Measurements from ENCODE around the gene ID1.

GRCh38 chr20:31568773-31569162 lies 36.3 kb upstream of the ID1 start:
- TF ChIP-seq, protein P1, sequence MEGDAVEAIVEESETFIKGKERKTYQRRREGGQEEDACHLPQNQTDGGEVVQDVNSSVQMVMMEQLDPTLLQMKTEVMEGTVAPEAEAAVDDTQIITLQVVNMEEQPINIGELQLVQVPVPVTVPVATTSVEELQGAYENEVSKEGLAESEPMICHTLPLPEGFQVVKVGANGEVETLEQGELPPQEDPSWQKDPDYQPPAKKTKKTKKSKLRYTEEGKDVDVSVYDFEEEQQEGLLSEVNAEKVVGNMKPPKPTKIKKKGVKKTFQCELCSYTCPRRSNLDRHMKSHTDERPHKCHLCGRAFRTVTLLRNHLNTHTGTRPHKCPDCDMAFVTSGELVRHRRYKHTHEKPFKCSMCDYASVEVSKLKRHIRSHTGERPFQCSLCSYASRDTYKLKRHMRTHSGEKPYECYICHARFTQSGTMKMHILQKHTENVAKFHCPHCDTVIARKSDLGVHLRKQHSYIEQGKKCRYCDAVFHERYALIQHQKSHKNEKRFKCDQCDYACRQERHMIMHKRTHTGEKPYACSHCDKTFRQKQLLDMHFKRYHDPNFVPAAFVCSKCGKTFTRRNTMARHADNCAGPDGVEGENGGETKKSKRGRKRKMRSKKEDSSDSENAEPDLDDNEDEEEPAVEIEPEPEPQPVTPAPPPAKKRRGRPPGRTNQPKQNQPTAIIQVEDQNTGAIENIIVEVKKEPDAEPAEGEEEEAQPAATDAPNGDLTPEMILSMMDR (conservative IDR thresholded peaks at IDR 0.05 in 1 of 2, IDR thresholded peaks at IDR 0.05 in 1 of 2; ENCODE audit: extremely low read depth in 1 of 2, insufficient read depth in 1 of 2, low read depth in 1 of 2, low read length in 2 of 2) = no peak
- TF ChIP-seq EZH2 (IDR thresholded peaks at IDR 0.05; ENCODE audit: borderline replicate concordance, low read length) = no peak
